Lower lobe of right lung (tissue), 2 donors: ENCODE data around the gene PGLYRP4. TPM values are rescaled to one million over a fixed set of nuclear protein-coding genes. Genes with fewer than 3 reads are reported as not detected.

Source experiments
- ATAC-seq, 2 donors: fragments of 200-7000 bp; cut with Tn5 transposase; one replicate each; pipeline ENCODE4 v1.9.1; 2020 to 2022; ENCODE audit warnings: mild to moderate bottlenecking in 2 of 2, moderate library complexity in 2 of 2
- DNase-seq: peaks from one replicate; pipeline ENCODE4 v3.0.0-alpha.2; 2020
- H3K27ac ChIP-seq: fragments of 200-600 bp; one replicate; pipeline ENCODE4 v1.8.0; 2022
- H3K27me3 ChIP-seq: fragments of 200-600 bp; one replicate; pipeline ENCODE4 v1.8.0; 2022; ENCODE audit warnings: low read depth
- H3K36me3 ChIP-seq: fragments of 200-600 bp; one replicate; pipeline ENCODE4 v1.8.0; 2022; ENCODE audit warnings: mild to moderate bottlenecking
- H3K4me1 ChIP-seq: fragments of 200-600 bp; one replicate; pipeline ENCODE4 v1.8.0; 2022
- H3K4me3 ChIP-seq: fragments of 200-600 bp; one replicate; pipeline ENCODE4 v1.8.0; 2022; ENCODE audit warnings: mild to moderate bottlenecking
- H3K9me3 ChIP-seq: fragments of 200-600 bp; one replicate; pipeline ENCODE4 v1.8.0; 2022
- CTCF ChIP-seq: fragments of 200-600 bp; IDR thresholded peaks from one replicate; pipeline ENCODE4 v1.8.0; 2022; ENCODE audit warnings: antibody characterized with exemption, mild to moderate bottlenecking
- intact Hi-C: fragments of 100-400 bp; cut with DNase I; formaldehyde crosslinking; loops from one replicate; pipeline ENCODE4 v1.11.0; 2022
- total RNA-seq: library from RNA; stranded (reverse); fragmentation: NEBNext Ultra II Directional; extraction: Animal tissue kit (Norgen Biotek cat#: 25700); gene quantifications from one replicate; pipeline ENCODE4 v1.2.1, GENCODE V29; 2021
- donor health status: DM: no; HTN: yes; CAD: no; lungs with severe emphysema.

Gene PGLYRP4
- total RNA-seq, 1 donor from 2014 or later = 0.30 TPM

GRCh38 chr1:153339802-153340201, 8.8 kb downstream of the PGLYRP4 start:
- Histone ChIP-seq H3K27ac (no peak overlapping the region), H3K4me1 (peaks cover 10% of the 10 kb centered on the region), H3K9me3 (no peaks in the 10 kb centered on the region), H3K4me3 (no peak overlapping the region), H3K36me3 (no peaks in the 10 kb centered on the region), H3K27me3 (peaks cover 12% of the 10 kb centered on the region)
- ATAC-seq = no peak
- no peak for DNase-seq
- intact Hi-C loops = no loop called here
- no peak for TF ChIP-seq CTCF

DNA sequence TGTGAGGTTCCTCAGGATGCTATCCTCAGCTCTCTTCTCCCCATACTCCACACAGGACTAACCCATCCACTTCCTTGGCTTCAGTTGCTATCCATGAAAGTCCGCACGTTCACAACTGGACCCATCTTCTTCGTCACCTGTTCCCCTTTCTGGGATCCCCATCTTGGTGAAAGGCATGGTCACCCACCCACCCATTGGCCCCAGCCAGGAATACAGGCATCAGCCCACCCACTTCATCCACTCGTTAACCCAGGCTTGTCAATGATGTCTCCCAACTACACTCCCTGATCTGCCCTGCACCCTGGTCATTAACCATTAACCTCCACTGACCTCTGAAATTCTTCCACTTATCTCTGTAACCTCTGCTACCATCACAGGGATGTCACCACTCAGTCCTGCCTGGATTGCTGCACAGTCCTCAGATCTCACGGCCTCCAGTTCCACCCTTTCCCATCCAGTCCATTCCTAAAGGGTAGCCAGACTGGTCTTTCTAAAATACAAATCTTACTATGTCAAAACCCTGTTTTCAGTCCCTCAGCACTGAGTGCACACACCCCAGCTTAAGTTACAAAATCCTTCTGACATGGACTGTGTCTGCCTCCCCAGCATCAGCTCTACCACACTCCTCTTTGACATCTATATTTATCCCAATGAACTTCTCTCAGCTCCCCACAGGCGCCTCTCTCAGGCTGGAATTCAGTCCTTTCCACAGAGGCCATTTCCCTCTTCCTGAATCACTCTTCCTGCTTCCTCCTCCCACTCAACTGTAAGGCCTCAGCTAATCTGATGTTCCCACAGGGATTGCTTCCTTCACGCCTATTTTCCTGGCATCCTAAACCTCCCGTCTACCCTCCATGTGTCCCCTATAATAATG, 10.4 kb downstream of the PGLYRP4 start:
- no peak for ATAC-seq
- Histone ChIP-seq H3K27me3 (peaks cover 12% of the 10 kb centered on the region), H3K27ac (no peak overlapping the region), H3K4me1 (no peaks in the 10 kb centered on the region), H3K4me3 (no peak overlapping the region), H3K36me3 (no peaks in the 10 kb centered on the region), H3K9me3 (no peaks in the 10 kb centered on the region)
- DNase-seq = no peak
- TF ChIP-seq CTCF = no peak
- intact Hi-C loops = no loop called here

GRCh38 chr1:153336650-153337049, 12.0 kb downstream of the PGLYRP4 start:
- peaks cover 11% of the 10 kb centered on the region for H3K27me3 ChIP-seq
- no peaks in the 10 kb centered on the region for H3K36me3 ChIP-seq
- TF ChIP-seq CTCF = no peak
- no peak overlapping the region for H3K4me3 ChIP-seq
- DNase-seq = no peak
- H3K27ac ChIP-seq = no peak overlapping the region
- intact Hi-C loops = no loop called here
- H3K9me3 ChIP-seq = no peaks in the 10 kb centered on the region
- ATAC-seq = no peak
- no peaks in the 10 kb centered on the region for H3K4me1 ChIP-seq

GRCh38 chr1:153333902-153334301, 14.7 kb downstream of the PGLYRP4 start:
- Histone ChIP-seq H3K9me3 (no peaks in the 10 kb centered on the region), H3K4me3 (no peak overlapping the region), H3K27me3 (no peaks in the 10 kb centered on the region), H3K27ac (no peak overlapping the region), H3K4me1 (no peaks in the 10 kb centered on the region), H3K36me3 (no peaks in the 10 kb centered on the region)
- DNase-seq = no peak
- intact Hi-C loops = no loop called here
- TF ChIP-seq CTCF = no peak
- no peak for ATAC-seq

GRCh38 chr1:153324912-153325311, 23.7 kb downstream of the PGLYRP4 start:
- Histone ChIP-seq H3K27me3 (peaks cover 4% of the 10 kb centered on the region), H3K27ac (no peak overlapping the region), H3K9me3 (peaks cover 7% of the 10 kb centered on the region), H3K4me1 (no peaks in the 10 kb centered on the region), H3K4me3 (no peak overlapping the region), H3K36me3 (no peaks in the 10 kb centered on the region)
- no peak for DNase-seq
- ATAC-seq = no peak
- TF ChIP-seq CTCF = no peak
- intact Hi-C loops = no loop called here
